WTC11 (cell line): ENCODE results near the gene ATP6V0B. TPM values are rescaled to one million over a fixed set of nuclear protein-coding genes. Genes with fewer than 3 reads are reported as not detected.

Experiments
- ATAC-seq: fragments of 200-7000 bp; cut with Tn5 transposase; 2 replicates; pipeline ENCODE4 v1.10.0; 2021; ENCODE audit warnings: mild to moderate bottlenecking, moderate library complexity
- CTCF ChIA-PET: fragments of 300-600 bp; sonication (Branson Sonifier 250); formaldehyde crosslinking; loops from one replicate; lab custom pipeline; 2021; ENCODE audit warnings: antibody characterized with exemption; lab: Charles Lee
- POLR2A ChIA-PET: fragments of 350-600 bp; sonication (Branson Sonifier 250); formaldehyde crosslinking; loops from one replicate; lab custom pipeline; 2021; ENCODE audit warnings: antibody characterized with exemption; lab: Charles Lee
- DNase-seq: peaks from one replicate; pipeline ENCODE4 v3.0.0; 2021; ENCODE audit warnings: low spot score
- H3K27ac Mint-ChIP-seq: 2 replicates; pipeline ENCODE4 v1.8.0; 2021; ENCODE audit warnings: mixed read lengths
- H3K27me3 Mint-ChIP-seq: 2 replicates; pipeline ENCODE4 v1.8.0; 2021; ENCODE audit warnings: low read depth, mild to moderate bottlenecking, moderate library complexity, mixed read lengths
- H3K36me3 Mint-ChIP-seq: 2 replicates; pipeline ENCODE4 v1.8.0; 2021; ENCODE audit warnings: mixed read lengths
- H3K4me1 Mint-ChIP-seq: 2 replicates; pipeline ENCODE4 v1.8.0; 2022; ENCODE audit warnings: mixed read lengths
- H3K4me3 Mint-ChIP-seq: 2 replicates; pipeline ENCODE4 v1.8.0; 2021; ENCODE audit warnings: mild to moderate bottlenecking, moderate library complexity, mixed read lengths
- H3K9me3 Mint-ChIP-seq: 2 replicates; pipeline ENCODE4 v1.8.0; 2021; ENCODE audit warnings: mixed read lengths
- ATF1 ChIP-seq: sonication (generic); formaldehyde crosslinking; IDR thresholded peaks from 2 replicates; pipeline ENCODE4 v1.8.1; 2023; ENCODE audit warnings: mild to moderate bottlenecking, moderate library complexity, missing genetic modification reagents
- CREM ChIP-seq: sonication (generic); formaldehyde crosslinking; IDR thresholded peaks from 2 replicates; pipeline ENCODE4 v1.8.1; 2022; ENCODE audit warnings: mild to moderate bottlenecking, missing genetic modification reagents, moderate library complexity
- ELF4 ChIP-seq: sonication (generic); formaldehyde crosslinking; IDR thresholded peaks from 2 replicates; pipeline ENCODE4 v1.8.1; 2022; ENCODE audit warnings: low read depth, mild to moderate bottlenecking, moderate library complexity, missing genetic modification reagents
- FOXK1 ChIP-seq: sonication (generic); formaldehyde crosslinking; IDR thresholded peaks from 2 replicates; pipeline ENCODE4 v1.8.0; 2022; ENCODE audit warnings: mild to moderate bottlenecking, moderate library complexity, missing genetic modification reagents
- FOXP4 ChIP-seq: sonication (generic); formaldehyde crosslinking; IDR thresholded peaks from 2 replicates; pipeline ENCODE4 v1.8.0; 2022; ENCODE audit warnings: mild to moderate bottlenecking, missing genetic modification reagents
- HMGXB4 ChIP-seq: sonication (generic); formaldehyde crosslinking; IDR thresholded peaks from 2 replicates; pipeline ENCODE4 v1.8.1; 2023; ENCODE audit warnings: mild to moderate bottlenecking, moderate library complexity, missing genetic modification reagents
- IRF2 ChIP-seq: sonication (generic); formaldehyde crosslinking; IDR thresholded peaks from 2 replicates; pipeline ENCODE4 v1.8.0; 2022; ENCODE audit warnings: low read depth, missing genetic modification reagents, borderline replicate concordance
- JAZF1 ChIP-seq: fragments of 250-450 bp; sonication (Bioruptor Pico); IDR thresholded peaks from 2 replicates; pipeline ENCODE4 v1.9.0; 2021; ENCODE audit warnings: moderate library complexity, mild to moderate bottlenecking, inconsistent platforms
- MYBL2 ChIP-seq: sonication (generic); formaldehyde crosslinking; IDR thresholded peaks from 2 replicates; pipeline ENCODE4 v1.8.1; 2023; ENCODE audit warnings: mild to moderate bottlenecking, moderate library complexity, missing genetic modification reagents
- PRRX2 ChIP-seq: fragments of 250-450 bp; sonication (Bioruptor Pico); IDR thresholded peaks from 2 replicates; pipeline ENCODE4 v1.8.0; 2021; ENCODE audit warnings: mild to moderate bottlenecking
- SMAD3 ChIP-seq: sonication (generic); formaldehyde crosslinking; IDR thresholded peaks from 2 replicates; pipeline ENCODE4 v1.8.0; 2022; ENCODE audit warnings: missing genetic modification reagents, mild to moderate bottlenecking, borderline replicate concordance
- ZBTB21 ChIP-seq: sonication (generic); formaldehyde crosslinking; IDR thresholded peaks from 2 replicates; pipeline ENCODE4 v1.8.1; 2023; ENCODE audit warnings: mild to moderate bottlenecking, missing genetic modification reagents, borderline replicate concordance
- ZNF317 ChIP-seq: sonication (generic); formaldehyde crosslinking; IDR thresholded peaks from 2 replicates; pipeline ENCODE4 v1.8.1; 2023; ENCODE audit warnings: low read depth, mild to moderate bottlenecking, moderate library complexity, missing genetic modification reagents, borderline replicate concordance
- total RNA-seq: library from RNA; stranded (reverse); gene quantifications from 3 replicates; pipeline ENCODE4 v1.2.3, GENCODE V29; 2021
- TF ChIP-seq, protein P1 (sequence below): sonication (generic); formaldehyde crosslinking; IDR thresholded peaks from 2 replicates; pipeline ENCODE4 v1.8.1; 2023; ENCODE audit warnings: mild to moderate bottlenecking, missing genetic modification reagents, moderate library complexity
- TF ChIP-seq, protein P2 (sequence below): sonication (generic); formaldehyde crosslinking; IDR thresholded peaks from 2 replicates; pipeline ENCODE4 v1.8.1; 2023; ENCODE audit warnings: mild to moderate bottlenecking, missing genetic modification reagents, moderate library complexity
- TF ChIP-seq, protein P3 (sequence below): fragments of 200-600 bp; IDR thresholded peaks from 2 replicates; pipeline ENCODE4 v1.8.0; 2022; ENCODE audit warnings: antibody characterized with exemption

ATP6V0B gene
- total RNA-seq, 1 experiment from 2014 or later, result 110 TPM

DNA sequence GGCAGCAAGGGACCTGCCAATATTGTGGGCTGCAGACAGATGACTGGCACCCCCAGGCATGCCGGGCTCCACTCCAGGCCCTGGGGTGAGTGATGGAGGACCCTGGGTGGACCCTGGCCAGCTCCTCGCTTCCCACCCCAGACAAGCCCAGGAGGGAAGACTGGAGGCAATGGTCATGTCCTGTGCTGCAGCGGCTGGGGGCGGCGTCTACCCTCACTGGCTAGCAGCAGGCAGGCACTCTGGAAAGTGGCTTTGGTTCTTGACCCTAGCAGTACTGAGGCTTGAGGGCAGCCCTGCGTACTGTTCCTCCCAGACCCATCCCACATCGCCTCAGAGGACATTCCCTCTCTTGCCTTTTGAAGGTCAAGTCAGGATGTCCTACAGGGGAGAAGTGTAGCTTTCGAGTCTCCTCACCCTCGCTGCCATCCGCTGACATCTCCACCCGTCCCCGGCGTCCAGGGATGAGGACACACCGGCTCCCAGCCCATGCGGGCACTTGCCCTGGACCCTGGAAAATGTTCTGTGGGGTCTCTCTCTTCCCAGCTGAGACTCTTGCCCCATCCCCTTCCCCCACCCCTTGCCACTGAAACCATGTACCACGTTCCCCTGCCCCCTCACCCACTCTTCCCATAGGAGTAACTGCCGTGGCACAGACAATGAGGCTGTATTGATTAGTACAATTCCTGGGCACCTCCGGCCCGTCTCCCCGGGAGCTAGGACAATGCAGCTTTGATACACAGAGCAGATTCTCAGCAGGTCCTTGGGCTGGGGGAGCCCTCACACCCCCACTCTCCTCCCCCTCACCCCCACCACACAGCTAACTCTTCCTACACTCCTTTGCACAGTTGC lies 41.5 kb downstream of the ATP6V0B start:
- H3K27me3 Mint-ChIP-seq, result no peaks in the 10 kb centered on the region
- no peak overlapping the region for H3K27ac Mint-ChIP-seq
- no peaks in the 10 kb centered on the region for H3K9me3 Mint-ChIP-seq
- no peak for DNase-seq
- H3K4me3 Mint-ChIP-seq, result no peak overlapping the region
- peaks cover 7% of the 10 kb centered on the region for H3K4me1 Mint-ChIP-seq
- no peaks in the 10 kb centered on the region for H3K36me3 Mint-ChIP-seq
- ChIA-PET CTCF (interaction anchor here (0.7 to 4.3 kb wide), 4 partner anchors 10 to 19 kb away, joined by 3 to 35 read pairs (median 4); partner anchors contain the start of gene SLC6A9), POLR2A (interaction anchor here (1.1 kb wide), 1 partner anchor 14 kb away, joined by 3 read pairs; no protein-coding TSS in a partner anchor)
- TF ChIP-seq ZNF317 (CRISPR knock-in tag), result no peak
- no peak for TF ChIP-seq ZBTB21
- TF ChIP-seq, protein P1, sequence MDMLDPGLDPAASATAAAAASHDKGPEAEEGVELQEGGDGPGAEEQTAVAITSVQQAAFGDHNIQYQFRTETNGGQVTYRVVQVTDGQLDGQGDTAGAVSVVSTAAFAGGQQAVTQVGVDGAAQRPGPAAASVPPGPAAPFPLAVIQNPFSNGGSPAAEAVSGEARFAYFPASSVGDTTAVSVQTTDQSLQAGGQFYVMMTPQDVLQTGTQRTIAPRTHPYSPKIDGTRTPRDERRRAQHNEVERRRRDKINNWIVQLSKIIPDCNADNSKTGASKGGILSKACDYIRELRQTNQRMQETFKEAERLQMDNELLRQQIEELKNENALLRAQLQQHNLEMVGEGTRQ (CRISPR knock-in tag), result no peak
- TF ChIP-seq, all 79 proteins: peak for 0
- ATAC-seq, result no peak

GRCh38 chr1:44016890-44017400 lies 42.2 kb downstream of the ATP6V0B start:
- ATAC-seq (no peak), DNase-seq (no peak)
- TF ChIP-seq FOXK1 (CRISPR knock-in tag) (no peak), HMGXB4 (CRISPR knock-in tag) (no peak), FOXP4 (no peak), ZBTB21 (no peak), IRF2 (CRISPR knock-in tag) (no peak)
- TF ChIP-seq, protein P2, sequence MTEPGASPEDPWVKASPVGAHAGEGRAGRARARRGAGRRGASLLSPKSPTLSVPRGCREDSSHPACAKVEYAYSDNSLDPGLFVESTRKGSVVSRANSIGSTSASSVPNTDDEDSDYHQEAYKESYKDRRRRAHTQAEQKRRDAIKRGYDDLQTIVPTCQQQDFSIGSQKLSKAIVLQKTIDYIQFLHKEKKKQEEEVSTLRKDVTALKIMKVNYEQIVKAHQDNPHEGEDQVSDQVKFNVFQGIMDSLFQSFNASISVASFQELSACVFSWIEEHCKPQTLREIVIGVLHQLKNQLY, result no peak
- TF ChIP-seq, protein P3, sequence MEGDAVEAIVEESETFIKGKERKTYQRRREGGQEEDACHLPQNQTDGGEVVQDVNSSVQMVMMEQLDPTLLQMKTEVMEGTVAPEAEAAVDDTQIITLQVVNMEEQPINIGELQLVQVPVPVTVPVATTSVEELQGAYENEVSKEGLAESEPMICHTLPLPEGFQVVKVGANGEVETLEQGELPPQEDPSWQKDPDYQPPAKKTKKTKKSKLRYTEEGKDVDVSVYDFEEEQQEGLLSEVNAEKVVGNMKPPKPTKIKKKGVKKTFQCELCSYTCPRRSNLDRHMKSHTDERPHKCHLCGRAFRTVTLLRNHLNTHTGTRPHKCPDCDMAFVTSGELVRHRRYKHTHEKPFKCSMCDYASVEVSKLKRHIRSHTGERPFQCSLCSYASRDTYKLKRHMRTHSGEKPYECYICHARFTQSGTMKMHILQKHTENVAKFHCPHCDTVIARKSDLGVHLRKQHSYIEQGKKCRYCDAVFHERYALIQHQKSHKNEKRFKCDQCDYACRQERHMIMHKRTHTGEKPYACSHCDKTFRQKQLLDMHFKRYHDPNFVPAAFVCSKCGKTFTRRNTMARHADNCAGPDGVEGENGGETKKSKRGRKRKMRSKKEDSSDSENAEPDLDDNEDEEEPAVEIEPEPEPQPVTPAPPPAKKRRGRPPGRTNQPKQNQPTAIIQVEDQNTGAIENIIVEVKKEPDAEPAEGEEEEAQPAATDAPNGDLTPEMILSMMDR, result no peak
- TF ChIP-seq, protein P1 (CRISPR knock-in tag), result no peak
- Mint-ChIP-seq H3K36me3 (no peaks in the 10 kb centered on the region), H3K4me3 (no peak overlapping the region), H3K4me1 (peaks cover under 1% of the 10 kb centered on the region; the same call in 1 of the 2 replicates), H3K27me3 (no peaks in the 10 kb centered on the region), H3K9me3 (no peaks in the 10 kb centered on the region), H3K27ac (no peak overlapping the region)
- ChIA-PET CTCF (interaction anchor here (0.7 to 4.3 kb wide), 4 partner anchors 11 to 18 kb away, joined by 3 to 35 read pairs (median 4); partner anchors contain the start of gene SLC6A9), POLR2A (interaction anchor here (0.6 to 1.1 kb wide), 2 partner anchors 13 to 28 kb away, joined by 3 read pairs; no protein-coding TSS in a partner anchor)

GRCh38 chr1:44019466-44019948 lies 44.7 kb downstream of the ATP6V0B start:
- no peak overlapping the region for H3K4me3 Mint-ChIP-seq
- POLR2A ChIA-PET, result no interaction called here
- 0 out of 2 replicates have a peak, but pooled peaks cover 4% of the 10 kb centered on the region for H3K36me3 Mint-ChIP-seq
- CTCF ChIA-PET, result interaction anchor here (0.6 to 2.2 kb wide), 3 partner anchors 11 to 17 kb away, joined by 3 to 11 read pairs (median 9); no protein-coding TSS in a partner anchor
- H3K4me1 Mint-ChIP-seq, result no peaks in the 10 kb centered on the region
- H3K27me3 Mint-ChIP-seq, result no peaks in the 10 kb centered on the region
- no peak for DNase-seq
- TF ChIP-seq PRRX2 (CRISPR knock-in tag) (no peak), JAZF1 (no peak), MYBL2 (no peak), ATF1 (CRISPR knock-in tag) (no peak), CREM (no peak), SMAD3 (CRISPR knock-in tag) (no peak), ELF4 (CRISPR knock-in tag) (no peak)
- TF ChIP-seq, all 79 proteins: peak for 0
- no peak for ATAC-seq
- Mint-ChIP-seq H3K27ac (no peak overlapping the region), H3K9me3 (no peaks in the 10 kb centered on the region)
